ENCODE data around the gene POU5F2.

POU5F2 gene

DNA sequence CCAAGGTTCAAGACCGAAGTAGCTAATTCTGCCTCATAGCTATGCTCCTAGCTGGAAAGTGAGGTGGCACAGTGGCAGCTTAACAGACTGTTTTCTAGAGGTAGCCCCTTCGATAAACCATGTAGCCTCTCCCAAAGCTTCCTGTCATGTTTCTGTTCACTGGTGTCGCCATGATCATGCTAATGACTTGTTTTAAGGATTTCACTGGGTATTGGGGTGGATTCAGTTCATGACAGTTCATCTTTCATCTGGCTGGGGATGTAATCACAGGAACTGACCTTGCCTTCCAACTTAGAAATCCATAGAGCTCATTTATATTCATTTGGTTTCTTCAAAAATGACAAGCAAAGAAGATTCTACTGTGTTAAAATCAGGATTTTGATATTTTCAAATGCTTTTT, 9.4 kb downstream of the POU5F2 start:
- no peak for TF ChIP-seq ZFX (IDR thresholded peaks at IDR 0.05; ENCODE audit: borderline replicate concordance)
- TF ChIP-seq, protein P1, sequence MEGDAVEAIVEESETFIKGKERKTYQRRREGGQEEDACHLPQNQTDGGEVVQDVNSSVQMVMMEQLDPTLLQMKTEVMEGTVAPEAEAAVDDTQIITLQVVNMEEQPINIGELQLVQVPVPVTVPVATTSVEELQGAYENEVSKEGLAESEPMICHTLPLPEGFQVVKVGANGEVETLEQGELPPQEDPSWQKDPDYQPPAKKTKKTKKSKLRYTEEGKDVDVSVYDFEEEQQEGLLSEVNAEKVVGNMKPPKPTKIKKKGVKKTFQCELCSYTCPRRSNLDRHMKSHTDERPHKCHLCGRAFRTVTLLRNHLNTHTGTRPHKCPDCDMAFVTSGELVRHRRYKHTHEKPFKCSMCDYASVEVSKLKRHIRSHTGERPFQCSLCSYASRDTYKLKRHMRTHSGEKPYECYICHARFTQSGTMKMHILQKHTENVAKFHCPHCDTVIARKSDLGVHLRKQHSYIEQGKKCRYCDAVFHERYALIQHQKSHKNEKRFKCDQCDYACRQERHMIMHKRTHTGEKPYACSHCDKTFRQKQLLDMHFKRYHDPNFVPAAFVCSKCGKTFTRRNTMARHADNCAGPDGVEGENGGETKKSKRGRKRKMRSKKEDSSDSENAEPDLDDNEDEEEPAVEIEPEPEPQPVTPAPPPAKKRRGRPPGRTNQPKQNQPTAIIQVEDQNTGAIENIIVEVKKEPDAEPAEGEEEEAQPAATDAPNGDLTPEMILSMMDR (IDR thresholded peaks at IDR 0.05), result no peak
- H3K27ac ChIP-seq, result no peak overlapping the region

- no peak for TF ChIP-seq ZFX (IDR thresholded peaks at IDR 0.05; ENCODE audit: borderline replicate concordance)
- TF ChIP-seq, protein P1 (IDR thresholded peaks at IDR 0.05), result no peak
- H3K27ac ChIP-seq, result no peak overlapping the region
Measured at GRCh38 chr5:93726595-93726994, 14.8 kb downstream of the POU5F2 start.

DNA sequence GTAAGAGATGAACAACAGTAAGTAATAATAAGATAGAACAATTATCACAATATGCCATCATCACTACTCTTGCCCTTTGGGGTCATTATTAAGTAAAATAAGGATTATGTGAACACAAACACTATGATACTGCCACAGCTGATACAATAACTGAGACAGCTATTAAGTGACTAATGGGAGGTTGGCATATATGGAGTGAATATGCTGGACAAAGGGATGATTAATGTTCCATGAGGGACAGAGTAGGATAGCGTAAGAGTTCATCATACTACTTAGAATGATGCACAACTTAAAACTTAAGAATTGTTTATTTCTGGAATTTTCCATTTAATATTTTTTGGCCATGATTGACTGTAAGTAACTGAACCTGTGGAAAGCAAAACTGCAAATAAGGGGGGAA, 16.6 kb downstream of the POU5F2 start:
- H3K27ac ChIP-seq, result no peak overlapping the region
- TF ChIP-seq ZFX (IDR thresholded peaks at IDR 0.05; ENCODE audit: borderline replicate concordance), result no peak
- TF ChIP-seq, protein P1 (IDR thresholded peaks at IDR 0.05), result no peak

DNA sequence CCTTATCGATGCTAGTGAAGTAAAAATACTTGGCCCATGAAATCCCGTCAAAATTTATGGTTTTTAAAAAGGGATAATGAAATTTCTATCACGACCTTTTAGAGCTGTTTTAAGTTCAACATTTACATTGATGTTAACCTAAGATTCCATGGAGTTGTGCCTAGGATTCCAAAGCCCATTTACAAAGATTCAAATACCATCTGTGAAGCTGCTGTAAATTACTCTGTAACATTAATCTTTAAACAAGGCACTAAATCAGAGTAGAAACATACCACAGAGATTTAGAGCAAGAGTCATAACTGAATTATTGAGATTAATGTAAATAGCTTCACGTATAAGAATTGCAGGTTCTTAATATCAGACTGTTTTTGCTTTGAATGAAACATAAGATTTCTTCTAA, 17.7 kb downstream of the POU5F2 start:
- no peak overlapping the region for H3K27ac ChIP-seq
- TF ChIP-seq, protein P1 (IDR thresholded peaks at IDR 0.05), result no peak

DNA sequence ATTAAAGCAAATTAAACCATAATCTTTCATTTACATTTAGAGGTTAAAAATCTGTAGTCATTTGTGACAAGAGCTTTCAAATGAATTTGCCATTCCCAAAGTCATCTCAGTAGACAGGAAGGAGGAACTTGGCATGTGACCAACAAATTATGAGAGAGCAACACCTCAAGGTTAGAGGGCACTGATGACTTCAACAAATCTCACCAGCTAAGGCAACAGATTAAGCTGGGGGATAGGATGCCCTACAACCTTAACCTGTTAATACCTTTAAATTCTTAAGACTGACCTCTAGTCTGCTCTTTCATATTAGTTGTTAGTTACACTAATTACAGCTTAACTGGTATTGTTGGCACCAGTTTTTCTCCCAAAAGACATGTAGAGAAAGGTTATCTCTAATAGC, 18.4 kb downstream of the POU5F2 start:
- no peak for TF ChIP-seq ZFX (IDR thresholded peaks at IDR 0.05; ENCODE audit: borderline replicate concordance)
- TF ChIP-seq, protein P1 (IDR thresholded peaks at IDR 0.05), result no peak
- H3K27ac ChIP-seq, result no peak overlapping the region

DNA sequence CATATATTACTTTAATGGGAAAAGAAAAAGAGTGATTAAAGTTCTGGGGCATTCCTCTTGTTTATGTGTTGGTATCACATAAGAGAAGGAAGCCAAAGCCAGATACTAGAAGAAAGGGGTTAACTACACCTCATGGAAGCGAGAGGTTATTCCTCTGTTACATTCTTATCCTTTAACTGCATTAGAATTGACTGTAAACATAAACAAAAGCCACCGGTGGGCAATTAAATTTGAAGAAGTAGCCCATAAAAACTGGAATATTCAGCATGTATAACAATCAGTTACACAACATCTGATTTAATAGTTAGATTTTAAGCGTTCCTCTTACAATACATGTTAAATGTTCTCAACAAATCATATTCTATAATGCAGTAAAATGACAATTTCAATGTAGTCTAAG, 18.8 kb downstream of the POU5F2 start:
- H3K27ac ChIP-seq, result no peak overlapping the region
- no peak for TF ChIP-seq ZFX (IDR thresholded peaks at IDR 0.05; ENCODE audit: borderline replicate concordance)
- TF ChIP-seq, protein P1 (IDR thresholded peaks at IDR 0.05), result no peak

DNA sequence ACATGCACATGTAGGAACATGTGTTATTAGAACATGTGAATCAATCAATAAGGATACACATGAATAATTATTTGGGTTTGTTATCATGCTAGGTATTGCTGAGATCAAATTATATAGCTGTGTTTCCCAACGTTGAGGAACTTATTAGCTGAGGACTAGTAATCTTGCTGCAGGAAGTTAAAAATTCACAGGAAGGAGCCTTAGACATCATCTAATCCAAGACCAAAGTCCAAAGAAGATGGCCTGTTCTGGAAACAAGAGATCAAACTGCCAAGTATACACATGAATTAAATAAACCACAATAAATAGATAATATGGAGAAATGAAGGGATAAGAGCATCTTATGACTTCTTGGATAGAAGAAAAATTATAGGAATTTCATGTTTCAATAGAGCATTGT, 19.9 kb downstream of the POU5F2 start:
- TF ChIP-seq, protein P1 (IDR thresholded peaks at IDR 0.05), result no peak
- no peak for TF ChIP-seq ZFX (IDR thresholded peaks at IDR 0.05; ENCODE audit: borderline replicate concordance)
- no peak overlapping the region for H3K27ac ChIP-seq

All from 22Rv1 (cell line).